CD4-positive, alpha-beta T cell treated with Interleukin-17A for 4 hours (primary cell): Measurements from ENCODE around the gene ZNF791.
"Not testable (repeated sequence)": the region's sequence is repeated elsewhere in the genome, so short reads cannot be mapped to it uniquely, and the experiment has no call there.

Experiments used
- DNase-seq: peaks from one replicate; pipeline ENCODE4 v3.0.0-alpha.2; 2020; ENCODE audit warnings: mixed read lengths

ZNF791 gene

DNA sequence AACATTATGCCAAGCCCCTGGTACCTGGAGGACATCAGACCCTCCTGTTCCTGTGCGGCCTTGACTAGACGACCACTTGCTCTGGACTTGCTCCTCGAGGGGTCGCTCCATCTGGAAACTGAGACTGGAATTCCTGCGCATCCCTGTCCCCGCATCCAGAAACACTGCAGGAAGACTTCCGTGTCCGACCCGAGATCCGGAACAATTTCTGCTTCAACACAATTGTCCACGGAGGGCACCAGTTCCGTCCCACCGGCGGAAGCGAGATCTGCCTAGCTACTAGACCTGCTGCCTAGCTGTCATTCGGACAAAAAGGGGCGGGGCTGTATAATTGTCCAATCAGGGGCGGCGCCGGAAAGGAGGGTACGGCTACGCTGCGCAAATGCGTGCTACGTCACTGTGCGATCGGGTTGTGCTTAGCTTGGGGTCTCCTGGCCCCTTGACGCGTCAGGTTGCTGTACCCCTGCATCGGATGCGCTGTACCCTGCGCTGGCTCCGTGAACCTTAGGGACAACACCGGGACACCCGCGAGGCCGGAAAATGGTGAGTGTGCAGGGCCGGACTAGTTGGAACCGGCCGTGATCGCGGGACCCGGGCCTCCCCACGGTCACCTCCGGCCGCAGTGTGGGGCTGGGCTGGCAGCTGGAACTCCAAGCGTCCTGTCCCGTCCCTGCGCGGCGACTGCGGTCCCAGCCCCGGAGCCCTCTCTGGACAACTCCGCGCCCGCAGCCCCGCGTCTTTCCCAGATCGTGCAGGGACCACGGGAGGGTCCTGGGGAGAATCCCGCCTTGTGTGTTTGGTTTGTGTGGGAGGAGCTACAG lies at the start of gene ZNF791, which contains the start of gene ZNF490:
Gene ZNF791, plus strand, starts transcription at position 381 of the 821 bp plus-strand sequence. Its CDS starts 160 bp downstream, at position 541.
Gene ZNF490, minus strand, starts transcription at position 274 of the 821 bp plus-strand sequence. Its CDS starts 133 bp downstream, at position 141.
- DNase-seq = peak; percentile 96

DNA sequence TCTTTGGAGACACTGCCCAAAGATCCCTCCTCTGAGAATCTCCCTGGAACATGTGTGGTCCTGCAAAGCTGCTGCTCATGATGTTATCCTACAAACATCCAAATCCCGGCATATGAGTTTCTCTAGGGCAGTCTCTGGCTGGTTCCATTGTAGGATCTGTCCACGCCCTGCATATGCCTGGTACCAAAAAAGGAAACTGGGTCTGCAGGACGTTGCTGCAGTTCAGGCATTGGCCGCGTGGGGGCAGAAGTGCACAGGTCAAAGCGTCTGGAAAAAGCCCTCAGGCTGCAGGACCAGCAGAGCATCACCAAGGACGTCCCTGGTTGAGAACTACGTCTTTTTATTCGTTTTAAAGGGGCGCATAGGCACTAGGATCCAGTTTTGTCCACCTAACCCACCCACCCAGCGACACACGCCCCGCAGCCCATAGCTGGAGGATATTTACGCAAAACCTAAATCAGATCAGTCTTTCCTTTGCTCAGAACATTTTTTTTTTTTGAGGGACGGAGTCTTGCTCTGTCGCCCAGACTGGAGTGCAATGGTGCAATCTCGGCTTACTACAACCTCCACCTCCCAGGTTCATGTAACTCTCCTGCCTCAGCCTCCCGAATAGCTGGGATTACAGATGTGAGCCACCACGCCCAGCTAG lies 46.6 kb upstream of the ZNF791 start:
- peak; percentile 94 for DNase-seq

DNA sequence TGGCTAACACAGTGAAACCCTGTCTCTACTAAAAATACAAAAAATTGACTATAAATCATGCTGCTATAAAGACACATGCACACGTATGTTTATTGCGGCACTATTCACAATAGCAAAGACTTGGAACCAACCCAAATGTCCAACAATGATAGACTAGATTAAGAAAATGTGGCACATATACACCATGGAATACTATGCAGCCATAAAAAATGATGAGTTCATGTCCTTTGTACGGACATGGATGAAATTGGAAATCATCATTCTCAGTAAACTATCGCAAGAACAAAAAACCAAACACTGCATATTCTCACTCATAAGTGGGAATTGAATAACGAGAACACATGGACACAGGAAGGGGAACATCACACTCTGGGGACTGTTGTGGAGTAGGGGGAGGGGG lies 44.3 kb upstream of the ZNF791 start:
- not testable (repeated sequence) for DNase-seq

DNA sequence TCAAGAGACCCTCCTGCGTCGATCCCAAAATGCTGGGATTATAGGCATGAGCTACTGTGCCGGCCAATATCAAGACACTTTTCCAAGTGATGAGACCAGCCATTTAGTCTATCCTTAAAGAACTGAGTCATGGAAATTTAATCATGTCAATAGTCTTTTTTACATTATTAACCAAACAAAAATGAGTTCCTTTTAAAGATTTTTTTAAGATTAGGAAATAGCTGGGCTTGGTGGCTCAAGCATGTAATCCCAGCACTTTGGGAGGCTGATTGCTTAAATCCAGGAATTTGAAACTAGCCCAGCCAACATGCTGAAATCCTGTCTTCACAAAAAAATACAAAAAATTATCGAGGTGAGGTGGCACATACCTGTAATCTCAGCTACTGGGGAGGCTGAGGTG lies 42.8 kb upstream of the ZNF791 start:
- no peak for DNase-seq

DNA sequence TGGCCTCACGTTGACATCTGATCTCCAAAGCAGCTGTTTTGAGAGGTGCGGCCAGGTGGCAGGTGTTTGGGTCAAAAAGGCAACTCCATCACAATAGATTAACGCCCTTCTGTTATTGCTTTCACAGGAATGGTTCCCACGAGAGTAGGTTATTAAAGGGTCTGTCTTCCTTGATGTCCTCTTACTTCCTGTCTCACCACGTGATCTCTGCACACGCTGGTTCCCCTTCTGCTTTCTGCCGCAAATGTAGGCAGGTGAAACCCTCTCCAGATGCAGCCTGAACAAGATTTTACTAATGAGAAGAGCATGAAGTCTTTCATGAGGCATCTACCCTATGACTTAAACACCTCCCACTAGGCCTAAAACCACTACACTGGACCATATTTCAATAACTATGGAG lies 36.7 kb upstream of the ZNF791 start:
- no peak for DNase-seq

DNA sequence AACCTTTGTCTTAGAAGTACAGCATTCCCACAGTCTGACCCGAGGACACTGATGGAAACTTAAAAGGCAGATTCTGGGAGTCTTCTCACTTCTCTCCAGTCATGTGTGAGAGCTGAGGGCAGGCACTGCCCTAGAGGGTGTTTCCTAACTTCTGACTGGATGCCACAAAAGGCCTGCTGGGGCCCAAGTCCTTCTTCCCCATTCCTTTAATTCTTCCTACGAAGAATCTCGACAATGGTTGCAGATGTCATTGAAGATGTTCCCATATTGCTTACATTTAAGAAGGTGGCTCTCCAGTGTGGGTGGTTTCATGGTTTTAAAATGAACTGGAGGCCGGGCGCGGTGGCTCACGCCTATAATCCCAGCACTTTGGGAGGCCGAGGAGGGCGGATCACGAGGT lies 32.1 kb upstream of the ZNF791 start:
- no peak for DNase-seq

DNA sequence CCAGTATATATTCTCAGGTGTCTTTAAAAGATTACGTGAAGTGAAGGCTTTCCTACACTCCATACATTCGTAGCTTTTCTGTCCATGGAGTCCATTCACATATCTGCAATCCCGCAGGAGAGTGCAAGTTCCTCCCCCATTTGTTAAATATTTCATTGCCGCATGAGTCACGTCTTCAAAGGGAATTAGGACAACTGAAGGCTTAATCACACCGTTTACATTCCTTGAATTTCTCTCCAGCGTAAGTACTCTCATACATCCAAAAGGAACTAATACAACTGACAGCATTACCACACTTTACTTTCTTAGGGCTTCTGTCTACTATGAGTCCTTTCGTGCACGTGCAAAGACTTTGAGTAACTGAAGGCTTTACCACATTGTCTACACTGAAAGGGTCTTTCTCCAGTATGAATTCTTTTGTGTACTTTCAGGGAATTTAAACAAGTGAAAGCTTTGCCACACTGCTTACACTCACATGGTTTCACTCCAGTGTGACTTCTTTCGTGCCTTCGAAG lies 30.5 kb upstream of the ZNF791 start:
- no peak for DNase-seq

DNA sequence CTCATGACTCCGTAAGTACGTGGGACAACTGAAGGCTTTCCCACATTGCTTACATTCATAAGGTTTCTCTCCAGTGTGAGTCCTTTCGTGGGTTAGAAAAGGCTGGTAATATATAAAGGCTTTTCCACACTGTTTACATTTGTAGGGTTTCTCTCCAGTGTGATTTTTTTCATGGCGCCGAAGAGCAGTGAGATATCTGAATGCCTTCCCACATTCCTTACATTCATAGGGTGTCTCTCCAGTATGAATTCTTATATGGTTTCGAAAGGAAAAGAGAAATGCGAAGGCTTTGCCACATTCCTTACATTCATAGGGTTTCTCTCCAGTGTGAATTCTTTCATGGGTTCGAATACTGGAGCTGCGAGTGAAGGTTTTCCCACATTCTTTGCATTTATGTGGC lies 29.6 kb upstream of the ZNF791 start:
- DNase-seq = no peak

DNA sequence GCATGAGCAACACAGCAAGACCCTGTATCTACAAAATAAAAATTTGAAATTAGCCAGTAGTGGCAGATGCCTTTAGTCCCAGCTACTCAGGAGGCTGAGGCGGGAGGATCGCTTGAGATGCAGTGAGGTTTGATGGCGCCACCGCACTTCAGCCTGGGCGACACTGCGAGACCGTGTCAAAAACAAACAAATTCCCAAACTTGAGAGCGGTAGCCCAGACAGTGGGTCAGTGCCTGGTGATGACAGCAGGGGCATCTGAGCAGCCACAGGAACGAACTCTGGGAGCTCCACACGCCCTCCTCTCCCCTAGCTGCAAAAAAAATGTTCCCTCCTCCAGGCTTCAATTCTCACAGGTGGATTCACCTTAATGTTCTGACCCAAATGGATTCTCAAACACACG lies 14.2 kb upstream of the ZNF791 start:
- DNase-seq = no peak

DNA sequence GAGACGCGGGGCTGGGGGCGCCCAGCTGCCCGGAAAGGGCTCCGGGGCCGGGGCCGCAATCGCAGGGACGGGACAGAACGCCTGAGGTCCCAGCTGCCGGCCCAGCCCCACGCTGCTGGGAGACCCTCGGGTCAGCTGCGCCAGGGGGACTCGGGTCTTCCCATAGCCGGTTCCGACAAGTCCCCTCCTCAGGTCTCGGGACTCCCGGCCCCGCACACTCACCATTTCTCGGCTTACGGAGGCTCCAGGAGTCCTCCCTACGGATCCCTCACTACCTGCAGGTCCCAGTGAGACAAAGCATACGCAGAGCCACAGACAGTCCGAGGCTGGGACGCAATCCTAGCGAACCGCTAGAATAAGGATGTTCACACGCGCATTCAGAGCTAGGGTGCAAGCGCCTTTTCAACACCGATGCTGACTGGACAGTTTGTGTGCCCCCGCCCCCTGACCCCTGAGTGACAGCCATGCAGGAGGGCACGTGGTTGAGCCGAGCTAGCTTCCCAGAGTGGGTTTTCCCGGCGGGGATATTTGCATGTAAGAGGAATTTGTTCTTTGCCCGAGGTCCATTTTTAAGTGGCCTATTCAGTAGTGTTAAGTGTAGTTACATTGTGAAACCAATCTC lies 13.7 kb upstream of the ZNF791 start:
- no peak for DNase-seq

DNA sequence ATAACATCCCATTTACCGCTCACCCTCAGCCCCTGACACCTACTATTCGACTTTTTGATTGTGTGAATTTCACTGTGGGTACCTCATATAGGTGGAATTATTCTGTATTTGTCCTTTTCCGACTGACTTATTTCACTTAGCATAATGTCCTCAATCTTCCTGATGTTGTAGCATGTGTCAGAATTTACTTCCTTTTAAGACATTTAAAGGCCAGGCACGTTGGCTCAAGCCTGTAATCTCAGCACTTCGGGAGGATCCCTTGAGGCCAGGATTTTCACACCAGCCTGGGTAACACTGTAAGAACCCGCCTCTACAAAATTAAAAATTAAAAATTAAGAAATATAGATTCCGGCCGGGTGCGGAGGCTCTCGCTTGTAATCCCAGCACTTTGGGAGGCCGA lies 13.1 kb upstream of the ZNF791 start:
- no peak for DNase-seq

DNA sequence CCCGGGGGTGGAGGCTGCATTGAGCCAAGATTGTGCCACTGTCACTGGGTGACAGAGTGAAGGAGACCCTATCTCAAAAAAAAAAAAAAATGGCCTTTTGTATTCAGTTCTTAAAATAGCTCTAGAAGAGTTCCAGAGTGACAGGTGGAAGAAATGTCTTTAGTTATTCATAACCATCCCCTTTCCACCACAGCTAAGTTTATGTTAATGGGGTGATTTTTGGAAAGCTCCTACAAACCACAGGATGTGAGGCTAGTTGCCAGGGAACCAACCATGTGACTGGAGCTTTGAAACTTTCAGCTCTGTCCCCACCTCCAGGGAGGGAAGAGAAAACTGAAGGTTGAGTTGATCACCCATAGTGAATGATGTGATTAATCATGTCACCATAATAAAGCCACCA lies 7.0 kb upstream of the ZNF791 start:
- peak; percentile 55 for DNase-seq

DNA sequence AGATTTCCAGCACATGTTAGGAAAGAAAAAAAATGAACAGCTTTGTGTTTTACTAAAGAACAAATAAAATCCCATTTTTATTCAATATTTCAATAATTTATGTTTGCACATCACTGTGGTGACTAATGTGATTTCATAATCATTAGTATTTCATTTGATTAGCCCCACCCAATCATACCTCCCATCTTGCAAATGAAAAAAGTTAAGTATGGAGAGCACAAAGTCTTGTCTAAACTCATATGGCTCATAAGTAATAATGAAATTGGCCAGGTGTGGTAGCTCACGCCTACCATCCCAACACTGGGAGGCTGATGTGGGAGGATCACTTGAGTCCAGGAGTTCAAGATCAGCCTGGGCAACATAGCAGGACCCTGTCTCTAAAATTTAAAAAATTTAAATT lies 3.9 kb upstream of the ZNF791 start:
- DNase-seq = no peak

DNA sequence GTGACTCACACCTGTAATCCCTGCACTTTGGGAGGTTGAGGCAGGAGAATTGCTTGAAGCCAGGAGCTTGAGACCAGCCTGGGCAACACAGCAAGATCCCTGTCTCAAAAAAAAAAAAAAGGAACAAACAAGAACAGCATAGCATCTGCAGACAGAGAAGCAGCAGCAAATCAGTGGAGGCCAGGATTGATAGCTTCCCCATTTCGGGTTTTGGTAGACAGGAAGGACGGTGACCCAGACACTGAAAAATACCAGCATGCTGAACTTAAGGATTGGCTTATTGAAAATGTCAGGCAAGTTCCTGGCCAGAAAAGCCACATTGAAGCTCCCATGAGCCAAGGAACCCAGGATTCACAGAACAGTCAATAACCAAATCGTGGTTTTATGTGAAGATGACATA lies 3.1 kb upstream of the ZNF791 start:
- DNase-seq = no peak

DNA sequence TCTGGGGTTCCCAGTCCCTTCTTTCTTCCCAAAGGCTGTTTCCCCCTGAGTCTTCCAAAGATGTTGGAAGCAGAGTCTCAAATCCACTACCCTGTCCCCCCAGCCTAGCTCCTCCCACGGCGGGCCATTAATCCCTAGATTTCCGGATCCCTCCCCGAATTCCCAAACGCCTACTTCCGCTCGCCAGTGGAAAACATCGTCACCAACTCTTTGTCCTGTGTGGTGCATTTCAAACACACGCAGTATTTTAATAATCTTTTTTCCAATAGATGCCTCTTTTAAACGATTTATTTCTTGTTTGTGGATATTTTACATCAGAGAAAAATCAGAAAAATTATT lies 610 bp downstream of the ZNF791 start:
- DNase-seq = no peak

DNA sequence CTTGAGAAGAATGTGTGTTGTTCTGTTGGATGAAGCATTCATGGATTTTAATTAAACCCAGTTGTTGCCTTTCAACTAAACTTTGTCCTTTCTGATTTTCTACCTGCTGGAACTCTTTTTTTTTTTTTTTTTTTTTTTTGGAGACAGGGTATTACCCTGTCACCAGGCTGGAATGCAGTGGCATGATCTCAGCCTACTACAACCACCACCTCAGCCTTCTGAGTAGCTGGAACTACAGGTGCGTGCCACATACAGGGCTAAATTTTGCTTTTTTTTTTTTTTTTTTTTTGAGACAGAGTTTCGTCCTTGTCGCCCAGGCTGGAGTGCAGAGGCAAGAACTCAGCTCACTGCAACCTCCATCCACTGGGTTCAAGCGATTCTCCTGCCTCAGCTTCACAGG lies 6.9 kb downstream of the ZNF791 start:
- DNase-seq = no peak

DNA sequence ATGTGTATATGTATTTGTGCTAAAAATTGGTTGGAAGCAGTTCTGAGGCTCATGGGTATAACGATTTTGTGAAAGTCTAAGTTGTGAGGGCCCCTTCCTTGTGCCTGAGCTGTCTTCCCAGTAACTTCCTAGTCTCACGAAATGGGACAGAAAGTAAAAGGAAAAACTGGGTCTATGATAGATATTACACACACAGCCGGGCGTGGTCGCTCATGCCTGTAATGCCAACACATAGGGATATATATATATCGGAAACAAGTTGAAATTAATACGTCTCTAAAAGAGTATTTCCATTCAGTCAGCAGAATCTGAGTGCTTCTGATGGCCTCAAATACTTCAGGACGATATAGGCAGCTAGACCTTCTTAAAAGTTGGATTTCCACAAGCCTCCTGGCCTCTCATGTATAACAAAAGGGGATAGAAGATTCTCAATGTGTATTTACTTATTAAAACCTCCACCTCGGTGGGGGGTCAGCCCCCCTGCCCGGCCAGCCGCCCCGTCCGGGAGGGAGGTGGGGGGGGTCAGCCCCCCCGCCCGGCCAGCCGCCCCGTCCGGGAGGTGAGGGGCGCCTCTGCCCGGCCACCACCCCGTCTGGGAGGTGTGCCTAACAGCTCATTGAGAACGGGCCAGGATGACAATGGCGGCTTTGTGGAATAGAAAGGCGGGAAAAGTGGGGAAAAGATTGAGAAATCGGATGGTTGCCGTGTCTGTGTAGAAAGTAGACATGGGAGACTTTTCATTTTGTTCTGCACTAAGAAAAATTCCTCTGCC lies 10.7 kb downstream of the ZNF791 start:
- not testable (repeated sequence) for DNase-seq

DNA sequence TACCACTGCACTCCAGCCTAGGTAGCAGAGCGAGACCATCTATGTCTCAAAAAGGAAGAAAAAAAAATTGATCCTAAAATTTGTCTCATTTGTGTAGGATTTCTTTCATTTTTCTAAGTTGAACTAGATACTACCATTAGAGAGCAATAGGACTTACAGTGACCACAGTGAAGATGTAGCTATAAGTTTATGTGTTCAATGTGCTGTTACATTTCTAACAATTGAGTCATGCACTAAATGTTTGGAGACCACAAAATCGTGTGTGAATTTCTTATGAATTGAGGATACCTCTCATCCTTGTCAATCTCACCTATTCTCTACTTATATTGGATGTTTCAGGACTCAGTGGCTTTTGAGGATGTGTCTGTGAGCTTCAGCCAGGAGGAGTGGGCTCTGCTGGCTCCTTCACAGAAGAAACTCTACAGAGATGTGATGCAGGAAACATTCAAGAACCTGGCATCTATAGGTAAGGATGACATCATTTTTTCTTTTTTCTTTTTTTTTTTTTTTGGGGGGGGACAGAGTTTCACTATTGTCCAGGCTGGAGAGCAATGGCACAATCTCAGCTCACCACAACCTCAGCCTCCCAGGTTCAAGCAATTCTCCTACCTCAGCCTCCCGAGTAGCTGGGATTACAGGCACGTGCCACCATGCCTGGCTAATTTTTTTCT lies 12.8 kb downstream of the ZNF791 start:
- DNase-seq = no peak

DNA sequence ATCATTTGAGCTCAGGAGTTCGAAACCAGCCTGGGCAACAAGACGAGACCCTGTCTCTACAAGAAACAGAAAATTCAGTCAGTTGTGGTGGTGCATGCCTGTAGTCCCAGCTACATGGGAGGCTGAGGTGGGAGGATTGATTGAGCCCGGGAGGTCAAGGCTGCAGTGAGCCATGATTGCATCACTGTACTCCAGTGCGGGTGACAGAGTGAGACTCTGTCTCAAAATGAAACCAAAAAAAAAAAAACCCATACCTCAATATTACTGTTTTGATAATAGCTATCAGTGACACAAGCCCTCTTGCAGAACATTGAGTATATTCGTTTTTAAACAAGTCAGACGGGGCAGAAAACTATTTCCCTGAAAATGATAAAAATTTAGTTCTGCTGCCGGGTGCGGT lies 16.2 kb downstream of the ZNF791 start:
- DNase-seq = no peak

DNA sequence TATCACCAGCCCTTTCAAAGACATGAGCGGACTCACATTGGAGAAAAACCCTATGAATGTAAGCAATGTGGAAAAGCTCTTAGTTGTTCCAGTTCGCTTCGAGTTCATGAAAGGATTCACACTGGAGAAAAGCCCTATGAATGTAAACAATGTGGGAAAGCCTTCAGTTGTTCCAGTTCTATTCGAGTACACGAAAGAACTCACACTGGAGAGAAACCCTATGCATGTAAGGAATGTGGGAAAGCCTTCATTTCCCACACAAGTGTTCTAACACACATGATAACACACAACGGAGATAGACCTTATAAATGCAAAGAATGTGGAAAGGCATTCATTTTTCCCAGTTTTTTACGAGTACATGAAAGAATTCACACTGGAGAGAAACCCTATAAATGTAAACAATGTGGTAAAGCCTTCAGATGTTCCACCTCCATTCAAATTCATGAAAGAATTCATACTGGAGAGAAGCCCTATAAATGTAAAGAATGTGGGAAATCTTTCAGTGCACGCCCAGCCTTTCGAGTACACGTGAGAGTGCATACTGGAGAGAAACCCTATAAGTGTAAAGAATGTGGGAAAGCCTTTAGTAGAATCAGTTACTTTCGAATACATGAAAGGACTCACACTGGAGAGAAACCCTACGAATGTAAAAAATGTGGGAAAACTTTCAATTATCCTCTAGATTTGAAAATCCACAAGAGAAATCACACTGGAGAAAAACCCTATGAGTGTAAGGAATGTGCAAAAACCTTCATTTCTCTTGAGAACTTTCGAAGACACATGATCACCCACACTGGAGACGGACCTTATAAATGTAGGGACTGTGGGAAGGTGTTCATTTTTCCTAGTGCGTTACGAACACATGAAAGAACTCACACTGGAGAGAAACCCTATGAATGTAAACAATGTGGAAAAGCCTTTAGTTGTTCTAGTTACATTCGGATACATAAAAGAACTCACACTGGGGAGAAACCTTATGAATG lies 17.6 kb downstream of the ZNF791 start:
- no peak for DNase-seq

DNA sequence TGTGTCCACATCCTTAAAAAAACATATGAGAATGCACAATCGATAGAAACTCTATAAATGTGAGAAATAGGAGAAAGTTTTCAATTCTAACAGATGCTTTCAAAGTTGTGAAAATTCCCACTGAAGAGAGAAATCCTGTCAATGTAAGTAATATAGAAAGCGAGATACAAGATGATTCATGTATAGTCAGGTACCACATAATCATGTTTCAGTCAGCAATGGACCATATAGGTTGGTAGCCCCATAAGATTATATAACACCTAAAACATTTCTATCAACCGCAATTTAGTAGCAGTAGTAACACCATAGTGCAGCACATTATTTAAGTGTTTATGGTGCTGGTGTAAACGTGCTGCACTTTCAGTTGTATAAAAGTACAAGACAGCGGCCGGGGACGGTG lies 18.5 kb downstream of the ZNF791 start:
- DNase-seq = no peak
